Posterior cingulate gyrus (tissue), 11 donors: ENCODE measurements around the gene JAKMIP2.

Experiments used
- DNase-seq, 10 donors: peaks; one replicate each; pipeline versions ENCODE4 v3.0.0 to v3.0.0-alpha.2; 2020 to 2021; ENCODE audit warnings: mixed read lengths in 3 of 10
- intact Hi-C: fragments of 100-400 bp; cut with DNase I; formaldehyde crosslinking; loops from one replicate; pipeline ENCODE4 v1.15.1; 2023

The JAKMIP2 gene

DNA sequence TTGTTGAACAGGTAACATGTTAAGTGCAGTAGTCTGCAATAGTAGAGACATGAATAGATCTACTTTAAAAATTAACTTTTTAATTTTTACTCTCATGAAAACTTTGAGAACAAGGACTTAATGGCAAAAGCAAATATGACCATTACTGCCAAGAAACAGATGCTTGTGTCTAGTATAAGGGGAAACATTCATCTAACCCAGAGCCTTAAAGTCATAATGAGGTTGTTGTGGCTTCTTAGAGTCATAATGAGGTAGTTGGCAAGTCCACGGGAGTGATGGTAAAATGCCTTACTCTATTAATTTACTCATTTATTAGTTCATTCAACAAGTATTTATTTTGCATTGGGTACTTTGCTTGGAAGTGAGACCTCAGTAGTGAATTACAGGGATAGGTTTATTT lies 71.5 kb downstream of the JAKMIP2 start:
- intact Hi-C loops: no loop called here
- no peak for DNase-seq

DNA sequence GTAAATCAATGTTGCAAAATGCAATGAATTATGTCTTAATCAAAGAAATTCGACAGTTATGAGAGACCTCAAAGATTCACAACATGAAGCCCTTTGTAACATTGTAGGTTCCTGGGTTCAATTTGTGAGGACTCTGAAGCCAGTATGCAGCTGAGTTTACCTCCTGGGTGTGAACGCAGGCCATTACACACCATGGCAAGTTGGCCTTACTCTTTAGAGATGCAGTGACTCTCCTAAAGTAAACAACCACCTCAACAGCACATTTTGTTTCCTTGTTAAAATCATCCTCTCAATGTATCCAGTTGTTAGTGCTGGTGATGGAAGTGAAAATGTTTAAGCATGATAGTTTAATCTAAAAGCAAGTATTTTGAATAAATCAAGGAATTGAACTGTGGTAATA lies 73.8 kb downstream of the JAKMIP2 start:
- DNase-seq: no peak
- intact Hi-C loops: no loop called here

DNA sequence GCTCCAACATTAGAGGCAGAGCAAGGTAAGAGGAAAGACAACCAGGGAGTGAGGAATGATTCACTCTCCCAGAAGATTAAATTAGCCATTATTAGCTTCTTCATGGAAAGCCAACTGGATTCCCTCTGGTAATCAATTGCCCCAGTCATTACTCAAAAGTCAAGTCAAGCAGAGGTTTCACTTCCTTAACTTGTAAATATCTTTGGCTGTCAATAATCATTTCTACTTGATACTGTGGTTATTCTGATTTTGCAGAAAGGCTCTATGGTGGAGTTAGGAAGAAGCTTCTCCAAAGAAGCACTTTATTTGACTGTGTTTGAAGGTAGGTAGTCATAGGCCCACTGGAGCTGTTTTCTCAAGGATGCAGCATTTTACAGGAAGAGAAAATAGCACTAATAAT lies 78.0 kb downstream of the JAKMIP2 start:
- intact Hi-C loops: no loop called here
- DNase-seq: no peak

DNA sequence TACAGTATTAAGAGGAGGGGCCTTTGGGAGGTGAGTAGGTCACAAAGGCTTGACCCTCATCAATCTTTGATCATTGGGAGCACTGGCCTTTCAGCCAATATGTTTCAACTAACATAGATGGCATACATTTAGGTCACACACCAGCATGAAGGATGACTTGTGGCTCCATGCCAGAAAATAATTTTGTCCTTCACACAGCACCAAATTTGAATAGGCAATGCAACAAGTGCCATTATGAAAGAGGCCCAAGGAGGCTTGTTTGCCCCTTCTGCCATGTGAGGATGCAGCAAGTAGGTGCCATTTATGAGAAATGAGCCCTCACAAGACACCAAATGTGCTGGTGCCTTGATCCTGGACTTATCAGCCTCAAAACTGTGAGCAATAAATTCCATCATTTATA lies 81.1 kb downstream of the JAKMIP2 start:
- no peak for DNase-seq
- intact Hi-C loops: no loop called here

DNA sequence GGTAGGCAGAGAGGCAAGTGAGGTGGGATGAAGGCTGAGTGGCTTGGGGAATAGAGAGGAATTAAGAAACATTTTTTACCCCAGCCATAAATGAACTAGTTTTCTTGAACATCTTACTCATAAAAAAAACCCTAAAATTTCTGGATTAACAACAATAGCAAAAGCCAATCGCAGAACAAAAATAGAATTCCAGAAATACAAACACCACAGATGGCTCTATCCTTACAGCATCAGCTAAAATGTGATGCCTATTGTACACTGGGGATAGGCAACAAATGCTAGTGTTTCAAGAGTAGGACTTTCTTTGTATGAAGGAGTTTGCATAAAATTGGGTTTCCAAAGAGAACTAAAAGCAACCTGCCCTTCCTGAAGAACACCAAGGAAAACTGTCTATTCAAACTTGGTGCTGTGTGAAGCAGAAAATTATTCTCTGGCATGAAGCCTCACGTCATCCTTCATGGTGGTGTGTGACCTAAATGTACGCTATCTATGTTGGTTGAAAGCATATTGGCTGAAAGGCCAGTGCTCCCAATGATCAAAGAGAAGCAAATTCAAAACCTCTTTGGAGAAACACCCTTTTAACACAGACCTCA lies 82.9 kb downstream of the JAKMIP2 start:
- intact Hi-C loops: no loop called here
- no peak for DNase-seq

DNA sequence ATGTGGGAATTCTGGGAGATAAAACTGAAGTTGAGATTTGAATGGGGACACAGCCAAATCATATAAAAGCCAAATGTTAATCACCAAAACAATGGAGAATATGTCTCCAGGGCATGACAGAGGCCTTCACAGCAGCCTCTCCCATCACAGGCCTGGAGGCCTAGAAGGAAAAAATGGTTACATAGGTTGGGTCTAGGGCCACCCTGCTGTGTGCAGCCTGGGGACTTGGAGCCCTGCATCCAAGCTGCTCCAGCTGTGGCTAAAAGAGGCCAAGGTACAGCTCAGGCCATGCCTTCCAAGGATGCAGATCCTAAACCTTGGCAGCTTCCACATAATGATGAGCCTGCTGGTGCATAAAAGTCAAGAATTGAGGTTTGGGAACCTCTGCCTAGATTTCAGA lies 85.1 kb downstream of the JAKMIP2 start:
- intact Hi-C loops: no loop called here
- no peak for DNase-seq

DNA sequence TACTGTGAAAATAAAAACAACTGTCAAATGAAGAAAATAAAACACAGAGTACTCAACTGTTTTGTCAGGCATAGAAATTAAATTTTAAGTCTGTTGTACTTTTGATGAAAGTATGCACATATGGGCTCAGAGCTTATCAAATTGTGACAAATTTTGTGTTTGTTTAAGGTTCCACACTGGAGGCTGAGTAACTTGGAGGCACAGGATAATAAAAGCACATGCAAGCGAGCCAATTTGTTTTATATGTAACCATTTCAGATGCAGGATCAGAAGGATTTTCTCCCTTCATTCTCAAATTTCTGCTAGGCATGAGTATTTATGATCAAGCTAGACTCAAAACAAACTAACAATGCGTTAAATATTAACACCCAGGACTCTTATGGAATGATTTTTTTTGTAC lies 87.8 kb downstream of the JAKMIP2 start:
- DNase-seq: no peak
- intact Hi-C loops: no loop called here

DNA sequence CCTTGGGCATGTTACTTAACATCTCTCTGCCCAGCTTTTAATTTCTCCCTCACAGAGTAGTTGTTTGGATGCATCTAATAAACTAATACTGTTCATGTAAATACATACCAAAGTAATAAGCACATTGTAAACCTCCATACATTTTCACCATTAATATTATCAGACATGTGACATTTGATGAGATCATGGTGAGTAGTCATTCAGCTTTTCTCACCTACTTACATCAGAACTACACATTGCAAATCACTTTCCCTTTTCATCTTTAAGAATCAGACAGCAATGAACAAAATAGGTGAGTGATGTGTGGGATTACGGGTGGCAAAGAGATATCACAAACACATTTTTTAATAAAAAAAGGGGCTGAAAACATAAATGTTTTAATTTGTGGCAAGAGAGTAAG lies 89.3 kb downstream of the JAKMIP2 start:
- intact Hi-C loops: no loop called here
- DNase-seq: no peak

DNA sequence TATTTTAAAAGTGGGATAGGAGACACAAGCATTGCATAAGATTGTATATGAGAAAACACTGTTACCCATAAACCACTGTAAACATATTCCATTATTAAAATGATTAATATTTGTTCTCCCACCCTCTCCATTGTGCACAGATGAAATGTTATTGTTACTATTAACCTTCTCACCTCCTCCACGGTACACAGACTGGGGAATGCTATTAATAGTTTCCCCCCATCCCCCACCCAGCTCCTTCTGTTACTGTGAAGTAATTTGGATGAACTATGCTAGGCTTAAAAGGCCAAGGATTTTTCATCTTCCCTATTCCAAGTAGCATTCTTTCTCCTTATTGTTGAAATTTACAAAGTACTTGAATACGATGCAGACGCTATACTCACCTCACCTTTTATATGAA lies 91.4 kb downstream of the JAKMIP2 start:
- intact Hi-C loops: no loop called here

DNA sequence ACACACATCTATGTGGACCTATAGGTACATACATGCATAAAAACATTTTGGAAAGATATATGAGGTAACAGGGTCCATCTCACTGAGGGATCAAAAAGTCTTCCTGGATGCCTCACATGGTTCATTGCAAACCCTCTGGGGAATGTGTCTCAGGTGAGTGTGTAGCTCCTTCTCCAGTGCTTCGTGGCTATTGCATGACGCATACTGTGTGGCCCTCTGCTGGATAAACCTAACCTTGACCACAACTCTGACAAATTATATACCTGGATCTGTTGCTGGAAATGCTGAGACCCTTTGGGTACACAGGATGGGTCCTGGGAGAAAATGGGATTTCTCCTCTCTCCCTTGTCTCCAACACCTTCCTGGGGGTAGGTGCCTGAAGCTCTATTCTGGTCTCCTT lies 91.9 kb downstream of the JAKMIP2 start:
- intact Hi-C loops: no loop called here
- no peak for DNase-seq

More for the DNA sequence above, 91.4 kb downstream of the JAKMIP2 start:
- no peak for DNase-seq

DNA sequence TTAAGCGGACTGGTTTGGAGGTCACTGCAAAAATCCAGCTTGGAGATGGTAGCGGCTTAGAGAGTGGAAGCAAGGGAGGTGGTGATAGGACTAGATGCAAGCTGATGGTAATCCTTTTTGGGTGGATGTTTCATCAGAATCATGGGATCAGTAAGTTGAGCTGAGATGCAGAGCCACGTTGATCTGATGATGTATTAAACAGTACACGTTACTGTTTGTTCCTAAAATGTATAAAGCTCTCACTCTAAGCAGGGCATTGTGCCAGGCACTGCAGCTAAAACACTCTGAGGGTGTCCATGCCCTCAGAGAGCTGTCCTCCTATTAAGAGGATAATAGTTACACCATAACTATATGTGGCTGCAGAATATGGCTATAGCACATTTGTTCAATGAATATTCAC lies 93.1 kb downstream of the JAKMIP2 start:
- DNase-seq: no peak
- intact Hi-C loops: no loop called here

DNA sequence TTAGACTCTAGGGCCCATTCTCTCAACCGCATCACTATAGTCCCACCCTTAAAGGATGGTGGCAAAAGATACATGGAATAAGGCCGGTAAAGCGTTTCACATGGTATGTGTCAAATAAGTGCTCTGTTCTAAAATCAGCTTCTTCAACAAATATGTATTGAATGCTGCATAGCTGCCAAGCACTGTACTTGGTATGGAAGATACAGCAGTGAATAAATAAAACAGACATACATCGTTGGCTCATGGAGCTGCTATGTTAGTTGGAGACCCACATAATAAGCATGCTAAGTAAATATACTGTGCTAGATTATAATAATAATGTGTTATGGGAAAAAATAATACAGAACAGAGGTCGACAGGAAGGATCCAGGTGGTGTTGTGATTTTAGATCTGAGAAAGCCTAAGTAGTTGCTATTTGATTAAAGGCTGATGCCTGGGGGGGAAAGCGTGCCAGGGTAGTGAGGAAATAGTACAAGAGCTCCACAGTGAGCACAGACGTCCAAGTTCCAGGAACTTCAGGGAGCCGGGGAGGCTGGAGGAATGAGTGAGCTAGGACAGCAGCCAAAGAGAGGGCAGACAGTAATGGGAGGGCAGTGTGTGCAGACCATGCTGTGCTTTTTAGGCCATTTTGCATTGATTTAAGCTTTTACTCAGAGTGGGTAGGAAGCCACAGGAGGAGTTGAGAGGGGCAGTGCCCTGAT lies 93.7 kb downstream of the JAKMIP2 start:
- peak in 7 of 10 donors; percentile 32 to 85 (median 59) for DNase-seq

DNA sequence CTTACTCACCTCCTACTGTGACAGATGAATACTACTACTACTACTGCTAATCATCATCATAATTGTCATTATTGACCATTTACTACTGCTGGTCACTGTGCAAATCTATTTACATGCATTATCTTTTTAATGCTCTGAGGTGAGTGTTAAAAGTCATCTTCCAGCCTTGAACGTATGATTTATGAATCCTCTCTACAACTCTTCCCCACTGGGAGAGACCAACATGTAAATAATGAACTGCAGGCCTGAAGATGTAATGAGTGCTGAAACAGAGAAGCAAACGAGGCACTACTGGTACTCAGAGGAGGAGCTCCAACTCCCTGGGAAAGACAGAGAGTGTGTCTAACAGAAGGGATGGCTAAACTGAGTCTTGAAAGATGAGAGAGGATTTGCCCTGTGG lies 95.4 kb downstream of the JAKMIP2 start:
- intact Hi-C loops: no loop called here
- no peak for DNase-seq

More for the DNA sequence above, 93.7 kb downstream of the JAKMIP2 start:
- intact Hi-C loops: no loop called here

DNA sequence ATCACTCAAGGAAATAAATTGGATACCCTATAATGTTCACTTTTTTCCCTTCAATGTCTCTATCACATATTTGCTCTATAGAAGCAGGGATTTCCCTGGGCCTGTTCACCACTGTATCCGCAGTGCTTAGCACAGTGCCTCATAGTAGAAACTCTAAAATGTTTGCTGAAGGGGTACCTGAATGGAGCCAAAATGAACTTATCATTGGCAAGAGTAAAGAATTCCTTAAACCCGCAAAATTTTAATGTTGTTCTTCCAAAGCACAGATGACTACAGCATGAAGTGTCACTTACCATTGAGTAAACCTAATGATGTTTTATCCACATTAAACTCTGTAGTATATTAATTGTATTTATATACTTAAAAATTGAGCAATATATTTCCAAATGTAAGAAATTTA lies 96.1 kb downstream of the JAKMIP2 start:
- DNase-seq: no peak
- intact Hi-C loops: no loop called here

DNA sequence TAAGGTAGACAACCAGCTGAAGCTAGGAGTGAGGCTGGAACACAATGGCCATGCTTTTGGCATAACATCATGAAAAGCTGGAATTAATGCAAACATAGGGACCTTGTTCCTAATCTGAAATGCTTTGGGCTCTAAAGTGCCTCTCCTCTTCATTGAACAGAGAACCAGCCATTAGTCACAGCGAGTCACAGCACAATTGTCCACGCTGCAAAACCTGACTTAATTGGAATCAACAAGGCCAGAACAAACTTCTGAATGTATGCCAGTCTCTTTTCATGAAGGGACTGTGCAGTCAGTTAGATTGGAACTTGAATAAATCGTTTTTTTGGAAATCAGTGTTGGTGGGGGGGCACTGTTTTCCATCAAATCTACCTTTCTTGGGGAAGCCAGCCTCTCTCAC lies 96.5 kb downstream of the JAKMIP2 start:
- intact Hi-C loops: no loop called here
- no peak for DNase-seq

DNA sequence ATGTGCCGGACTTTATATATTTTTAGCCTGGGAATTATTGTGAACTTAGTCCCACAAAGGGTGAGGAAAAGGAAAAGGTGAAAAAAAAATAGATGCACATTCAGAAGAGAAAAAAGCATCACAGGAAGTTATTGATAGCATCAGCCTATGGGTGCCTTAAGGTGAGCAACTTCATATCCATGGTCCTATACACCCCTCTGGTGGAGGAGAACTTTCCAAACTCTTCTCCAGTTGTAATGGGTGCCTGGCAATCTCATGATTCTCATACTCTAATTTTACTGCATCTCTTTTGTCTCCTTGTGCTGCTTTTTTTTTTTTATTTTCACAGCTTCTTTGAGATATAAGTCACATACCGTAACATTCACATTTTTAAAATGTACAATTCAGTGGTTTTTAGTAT lies 107.4 kb downstream of the JAKMIP2 start:
- intact Hi-C loops: no loop called here

DNA sequence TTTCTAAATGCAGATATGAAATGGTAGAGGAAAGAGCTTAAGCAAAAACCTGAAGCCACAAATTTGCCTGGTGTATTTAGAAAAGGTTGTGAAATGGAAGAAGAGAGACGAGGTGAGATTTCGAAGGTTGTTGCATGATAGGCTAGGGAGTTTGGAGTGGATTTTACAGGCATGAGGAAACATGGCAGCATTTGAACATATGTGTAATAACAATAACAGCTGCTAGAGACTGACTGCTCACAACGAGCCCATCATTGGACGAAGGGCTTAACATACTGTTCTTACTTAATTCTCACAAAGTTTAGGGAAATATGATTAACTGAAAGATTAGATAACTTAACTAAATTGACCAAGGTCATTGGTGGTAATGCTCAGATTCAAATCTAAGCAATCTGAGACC lies 108.1 kb downstream of the JAKMIP2 start:
- intact Hi-C loops: no loop called here

More for the DNA sequence above, 107.4 kb downstream of the JAKMIP2 start:
- DNase-seq: no peak

DNA sequence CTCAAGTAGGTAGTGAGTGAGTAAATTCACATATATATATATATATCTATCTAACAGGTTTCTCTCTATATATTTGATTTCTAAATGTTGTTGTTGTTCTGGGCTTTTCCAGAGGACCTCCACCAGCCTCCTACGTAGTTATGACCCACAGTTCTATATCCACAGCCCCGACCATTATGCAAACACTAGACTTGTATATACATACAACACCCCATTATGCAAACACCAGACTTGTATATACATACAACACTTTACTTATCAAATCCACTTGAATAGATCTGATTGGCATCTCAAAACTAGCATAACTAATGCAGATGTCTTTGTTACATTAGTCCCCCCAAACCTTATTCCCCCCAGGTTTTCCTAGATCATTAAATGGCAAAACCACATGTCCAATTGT lies 108.7 kb downstream of the JAKMIP2 start:
- DNase-seq: no peak
- intact Hi-C loops: no loop called here

More for the DNA sequence above, 108.1 kb downstream of the JAKMIP2 start:
- DNase-seq: no peak

DNA sequence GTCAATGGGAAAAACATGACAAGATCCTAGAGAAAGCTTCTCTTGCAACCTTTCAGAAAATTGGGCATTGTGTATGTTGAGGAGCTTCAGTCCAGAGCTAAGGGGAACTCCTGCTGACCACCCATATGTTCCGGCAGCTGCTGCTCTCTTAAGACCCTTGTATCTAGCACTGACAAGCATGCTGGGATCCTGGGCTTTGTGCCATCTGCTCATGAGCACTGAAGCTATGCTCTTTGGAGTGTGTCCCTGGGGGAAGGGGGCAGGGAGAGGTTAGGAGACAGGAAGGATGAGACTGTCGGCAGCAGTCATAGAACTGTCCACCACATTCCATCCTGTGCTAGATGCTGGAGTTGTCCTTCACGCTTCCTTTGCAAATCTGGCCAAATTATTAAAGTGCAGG lies 109.3 kb downstream of the JAKMIP2 start:
- intact Hi-C loops: no loop called here
- peak in 3 of 10 donors; percentile 46 to 78 (median 68) for DNase-seq

DNA sequence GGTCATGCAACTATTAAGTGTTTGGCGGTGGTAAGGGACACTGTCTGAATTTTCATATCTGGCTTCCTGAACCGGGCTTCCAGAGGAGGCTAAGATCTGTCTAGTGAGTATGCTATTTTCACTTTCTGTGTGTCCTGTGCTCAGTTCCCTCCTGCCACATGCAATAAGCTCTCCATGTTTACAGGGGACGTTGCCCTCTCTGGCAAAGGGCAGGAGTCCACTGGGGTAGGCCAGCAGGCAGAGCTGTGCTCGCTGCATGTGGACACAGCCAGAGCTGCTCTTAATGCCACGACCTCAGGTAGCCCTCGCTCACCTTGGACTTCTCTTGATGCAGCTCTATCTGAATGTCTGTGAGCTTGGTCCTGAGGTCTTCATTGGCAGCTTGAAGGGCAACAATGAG lies 111.2 kb downstream of the JAKMIP2 start:
- intact Hi-C loops: no loop called here
- DNase-seq: no peak

DNA sequence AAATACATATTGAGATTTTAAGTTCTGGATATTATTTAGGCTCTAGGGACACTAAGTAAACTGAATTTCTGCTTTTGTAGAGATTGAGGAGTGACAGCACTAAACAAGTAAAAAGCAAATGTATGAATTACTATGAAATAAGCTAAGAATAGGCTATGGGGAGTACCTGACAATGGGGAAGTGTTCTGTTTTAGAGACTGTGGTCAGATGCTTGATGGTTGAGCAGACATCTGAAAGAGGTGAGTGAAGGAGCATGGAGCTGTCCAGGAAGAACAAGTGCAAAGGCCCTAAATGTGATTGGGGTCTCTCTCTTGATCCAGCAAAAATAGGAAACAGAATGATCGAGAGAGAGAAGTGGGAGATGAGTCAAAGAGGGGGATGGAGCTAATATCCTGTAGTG lies 111.7 kb downstream of the JAKMIP2 start:
- no peak for DNase-seq
- intact Hi-C loops: no loop called here

DNA sequence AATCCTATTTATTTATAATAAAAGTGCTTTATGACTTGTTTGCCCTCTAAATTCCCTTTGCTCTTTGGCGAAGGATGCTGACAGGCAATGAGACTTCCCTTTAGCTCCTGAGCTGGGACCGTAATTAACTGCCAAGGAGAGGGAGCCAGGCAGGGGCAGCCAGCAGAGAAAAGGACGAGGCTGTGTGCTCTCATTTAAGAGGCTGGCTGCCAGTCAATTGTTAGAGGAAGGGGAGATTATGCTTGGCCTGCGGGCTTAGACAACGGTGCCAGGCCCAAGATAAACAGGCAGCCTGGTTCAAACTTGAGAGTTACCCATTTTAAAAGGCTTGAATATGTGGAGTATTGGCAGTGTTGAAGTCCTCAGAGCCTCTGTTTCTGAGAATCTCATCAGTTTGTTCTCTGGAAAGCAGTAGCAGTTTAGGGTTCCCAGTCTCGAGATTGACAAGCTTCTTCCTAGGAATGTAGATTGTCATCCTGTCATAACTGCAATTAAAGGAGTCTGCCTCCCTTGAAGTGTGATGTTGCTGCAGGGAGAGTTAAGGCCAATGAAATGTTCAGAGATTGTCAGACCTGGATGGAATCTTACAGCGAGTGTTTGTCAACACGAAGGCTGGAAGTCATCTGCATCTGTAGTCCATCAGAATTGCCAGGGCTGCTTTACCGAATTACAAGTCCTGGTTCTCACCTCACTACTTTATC lies 113.2 kb downstream of the JAKMIP2 start:
- intact Hi-C loops: no loop called here

More for the DNA sequence above, 113.2 kb downstream of the JAKMIP2 start:
- DNase-seq: no peak
